Ectodermal cell (in vitro differentiated cells): ENCODE measurements around the gene AFF1.

Experiments
- H3K27ac ChIP-seq: 2 replicates; pipeline ENCODE4 v1.7.0; 2013; ENCODE audit warnings: mild to moderate bottlenecking, low read depth, low read length; ENCODE audit not compliant: insufficient read depth, poor library complexity, severe bottlenecking
- H3K27me3 ChIP-seq: 2 replicates; pipeline ENCODE4 v1.7.0; 2013; ENCODE audit warnings: mild to moderate bottlenecking, low read length; ENCODE audit not compliant: insufficient read depth, control insufficient read depth, poor library complexity, severe bottlenecking
- H3K36me3 ChIP-seq: one replicate; pipeline ENCODE4 v1.7.0; 2013; ENCODE audit warnings: low read length; ENCODE audit not compliant: control insufficient read depth, insufficient read depth
- H3K4me1 ChIP-seq: one replicate; pipeline ENCODE4 v1.7.0; 2013; ENCODE audit warnings: low read length; ENCODE audit not compliant: control insufficient read depth, insufficient read depth
- H3K4me3 ChIP-seq: 2 replicates; pipeline ENCODE4 v1.7.0; 2013; ENCODE audit warnings: low read depth, low read length, control low read depth; ENCODE audit not compliant: insufficient read depth
- H3K9me3 ChIP-seq: 2 replicates; pipeline ENCODE4 v1.7.0; 2013; ENCODE audit warnings: mild to moderate bottlenecking, low read length, moderate library complexity; ENCODE audit not compliant: control insufficient read depth
- WGBS, 2 experiments: methylation state at CpG; one replicate each; pipeline ENCODE4 v1.1.7; 2013; ENCODE audit warnings: missing lambda C conversion rate in 2 of 2; 5-methylcytosine and 5-hydroxymethylcytosine counted together

Gene AFF1

DNA sequence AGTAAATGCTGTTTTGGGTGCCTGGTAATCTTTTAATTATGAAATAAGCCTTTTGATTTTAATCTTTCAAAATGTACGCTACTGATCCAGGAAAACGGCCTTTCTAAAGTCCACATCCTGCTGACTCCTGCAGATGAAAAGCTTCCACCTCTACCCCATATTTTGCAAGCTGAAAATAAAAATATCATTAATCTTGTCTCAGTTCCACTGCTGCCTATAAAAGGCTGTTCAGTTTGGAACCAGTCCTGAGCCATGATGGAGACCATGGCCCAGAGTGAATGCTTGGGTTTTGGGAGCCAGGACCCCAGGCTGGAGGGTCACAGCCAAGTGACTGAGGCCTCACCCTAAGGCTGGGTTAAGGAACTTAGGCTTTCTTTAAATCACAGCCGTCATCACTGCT, 110.8 kb downstream of the AFF1 start:
- 94% methylated on average over 3 of the region's 3 CpGs for WGBS, 2 experiments
- H3K27ac ChIP-seq, result no peak overlapping the region
- H3K36me3 ChIP-seq, result peaks cover 10% of the 10 kb centered on the region

DNA sequence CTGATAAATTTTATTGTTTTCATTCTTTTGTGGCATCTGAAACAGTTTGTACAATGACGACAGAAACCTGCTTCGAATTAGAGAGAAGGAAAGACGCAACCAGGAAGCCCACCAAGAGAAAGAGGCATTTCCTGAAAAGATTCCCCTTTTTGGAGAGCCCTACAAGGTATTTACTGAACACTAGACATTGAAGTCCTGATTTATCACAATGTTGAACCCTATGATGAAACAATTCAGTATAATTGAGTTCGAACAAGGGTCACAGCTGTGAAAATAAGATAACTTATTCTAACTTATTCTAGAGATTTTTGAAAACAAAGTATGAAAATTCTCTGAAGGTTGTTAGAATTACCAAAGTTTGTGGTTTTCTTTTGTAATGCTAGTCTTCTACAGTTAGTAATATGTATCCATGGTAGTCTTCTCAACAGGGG, 111.3 kb downstream of the AFF1 start:
- H3K27ac ChIP-seq, result no peak overlapping the region
- H3K4me1 ChIP-seq, result peaks cover 67% of the 10 kb centered on the region
- H3K27me3 ChIP-seq, result no peaks in the 10 kb centered on the region
- H3K4me3 ChIP-seq, result no peak overlapping the region
- no peaks in the 10 kb centered on the region for H3K9me3 ChIP-seq
- WGBS, 2 experiments, result 92 to 97% methylated on average over 4 of the region's 4 CpGs
- peaks cover 10% of the 10 kb centered on the region for H3K36me3 ChIP-seq

More for the DNA sequence above, 110.8 kb downstream of the AFF1 start:
- no peaks in the 10 kb centered on the region for H3K27me3 ChIP-seq
- H3K4me3 ChIP-seq, result peak overlapping the region; percentile 11
- no peaks in the 10 kb centered on the region for H3K9me3 ChIP-seq
- H3K4me1 ChIP-seq, result peaks cover 70% of the 10 kb centered on the region

- Histone ChIP-seq H3K9me3 (no peaks in the 10 kb centered on the region), H3K27me3 (no peaks in the 10 kb centered on the region), H3K36me3 (peaks cover 10% of the 10 kb centered on the region), H3K4me3 (no peak overlapping the region), H3K27ac (no peak overlapping the region), H3K4me1 (peaks cover 55% of the 10 kb centered on the region)
- WGBS, 2 experiments, result 95% methylated on average over 10 to 11 of the region's 11 CpGs
Measured at GRCh38 chr4:87047281-87047798, 112.5 kb downstream of the AFF1 start.

DNA sequence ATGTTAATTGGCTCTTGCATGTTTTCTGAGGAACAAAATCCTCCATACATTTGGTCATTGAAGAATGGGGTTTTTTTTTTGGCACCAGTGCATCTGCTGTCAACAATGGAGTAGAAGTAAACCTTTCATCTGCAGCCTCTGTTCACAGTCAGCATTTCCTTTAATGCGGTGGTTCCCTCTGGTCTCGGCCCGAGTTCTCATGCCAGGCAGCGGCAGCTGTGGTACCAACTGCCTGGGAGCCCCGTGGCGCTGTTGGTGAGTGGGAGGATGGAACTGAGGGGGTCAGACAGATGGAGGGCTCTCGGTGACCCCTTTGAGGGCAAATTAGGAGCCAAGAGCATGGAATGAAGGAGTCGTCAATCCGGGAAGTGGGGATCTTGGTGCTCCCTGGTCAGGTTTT, 114.7 kb downstream of the AFF1 start:
- WGBS, 2 experiments, result 93% methylated on average over 9 of the region's 9 CpGs

DNA sequence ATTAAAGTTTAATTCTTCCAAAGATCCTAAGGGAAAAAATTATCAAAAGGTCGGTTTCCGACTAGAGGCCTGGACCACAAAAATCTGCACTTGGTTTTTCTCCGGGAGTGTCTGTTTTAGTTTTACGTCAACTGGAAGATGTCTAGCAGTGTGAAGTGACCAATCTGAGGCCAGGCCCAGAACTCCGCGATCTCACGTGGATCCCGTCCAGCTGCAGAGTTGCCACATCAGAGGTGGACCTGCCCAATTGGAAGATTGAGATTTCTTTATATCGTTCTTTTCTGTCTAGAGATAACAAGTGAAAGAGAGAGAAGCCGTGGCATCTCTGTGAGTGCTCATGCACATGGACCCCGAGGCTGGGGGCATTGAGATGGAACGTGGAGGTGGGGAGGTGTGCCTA, 115.8 kb downstream of the AFF1 start:
- Histone ChIP-seq H3K4me3 (no peak overlapping the region), H3K27me3 (no peaks in the 10 kb centered on the region), H3K27ac (no peak overlapping the region), H3K36me3 (peaks cover 14% of the 10 kb centered on the region), H3K4me1 (peaks cover 43% of the 10 kb centered on the region), H3K9me3 (no peaks in the 10 kb centered on the region)
- 97% methylated on average over 12 of the region's 12 CpGs for WGBS, 2 experiments

More for the DNA sequence above, 114.7 kb downstream of the AFF1 start:
- Histone ChIP-seq H3K36me3 (peaks cover 14% of the 10 kb centered on the region), H3K4me3 (no peak overlapping the region), H3K4me1 (peaks cover 48% of the 10 kb centered on the region), H3K9me3 (no peaks in the 10 kb centered on the region), H3K27ac (no peak overlapping the region), H3K27me3 (no peaks in the 10 kb centered on the region)

- Histone ChIP-seq H3K36me3 (peaks cover 14% of the 10 kb centered on the region), H3K27me3 (no peaks in the 10 kb centered on the region), H3K4me1 (peaks cover 37% of the 10 kb centered on the region), H3K9me3 (no peaks in the 10 kb centered on the region), H3K4me3 (no peak overlapping the region), H3K27ac (no peak overlapping the region)
- 93% methylated on average over 9 of the region's 10 CpGs for WGBS, 2 experiments
Measured at GRCh38 chr4:87051121-87051713, 116.4 kb downstream of the AFF1 start.

- WGBS, 2 experiments, result 94 to 96% methylated on average over 4 of the region's 4 CpGs
- no peak overlapping the region for H3K4me3 ChIP-seq
- no peak overlapping the region for H3K27ac ChIP-seq
- peaks cover 43% of the 10 kb centered on the region for H3K4me1 ChIP-seq
- H3K9me3 ChIP-seq, result no peaks in the 10 kb centered on the region
- no peaks in the 10 kb centered on the region for H3K27me3 ChIP-seq
- peaks cover 4% of the 10 kb centered on the region for H3K36me3 ChIP-seq
Measured at GRCh38 chr4:87052615-87053014, 117.8 kb downstream of the AFF1 start.

DNA sequence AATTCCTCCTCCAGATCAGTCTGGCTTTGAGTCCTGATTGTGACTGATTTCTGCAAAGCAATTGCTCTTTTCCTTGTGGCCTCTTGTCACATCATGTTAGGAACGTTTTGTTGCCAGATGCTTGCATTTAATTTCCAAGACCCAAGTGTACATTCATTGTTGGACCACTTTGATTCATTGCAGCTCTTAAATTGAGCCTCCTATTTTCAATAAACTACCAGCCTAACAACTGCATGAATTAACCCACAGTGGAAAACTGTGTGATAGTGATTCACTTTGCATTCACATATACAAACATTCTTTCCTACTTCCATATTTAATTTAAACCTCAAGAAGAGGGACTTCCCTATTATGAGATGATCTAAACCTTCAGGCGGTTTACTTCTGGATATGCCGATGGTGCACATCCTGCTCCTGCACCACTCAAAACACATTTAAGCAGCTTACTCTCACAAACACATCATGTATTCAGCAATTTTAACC, 118.4 kb downstream of the AFF1 start:
- Histone ChIP-seq H3K9me3 (no peaks in the 10 kb centered on the region), H3K36me3 (peaks cover 4% of the 10 kb centered on the region), H3K27me3 (no peaks in the 10 kb centered on the region), H3K4me3 (no peak overlapping the region), H3K27ac (no peak overlapping the region), H3K4me1 (peaks cover 48% of the 10 kb centered on the region)
- WGBS, 2 experiments, result 91 to 97% methylated on average over 3 of the region's 3 CpGs

DNA sequence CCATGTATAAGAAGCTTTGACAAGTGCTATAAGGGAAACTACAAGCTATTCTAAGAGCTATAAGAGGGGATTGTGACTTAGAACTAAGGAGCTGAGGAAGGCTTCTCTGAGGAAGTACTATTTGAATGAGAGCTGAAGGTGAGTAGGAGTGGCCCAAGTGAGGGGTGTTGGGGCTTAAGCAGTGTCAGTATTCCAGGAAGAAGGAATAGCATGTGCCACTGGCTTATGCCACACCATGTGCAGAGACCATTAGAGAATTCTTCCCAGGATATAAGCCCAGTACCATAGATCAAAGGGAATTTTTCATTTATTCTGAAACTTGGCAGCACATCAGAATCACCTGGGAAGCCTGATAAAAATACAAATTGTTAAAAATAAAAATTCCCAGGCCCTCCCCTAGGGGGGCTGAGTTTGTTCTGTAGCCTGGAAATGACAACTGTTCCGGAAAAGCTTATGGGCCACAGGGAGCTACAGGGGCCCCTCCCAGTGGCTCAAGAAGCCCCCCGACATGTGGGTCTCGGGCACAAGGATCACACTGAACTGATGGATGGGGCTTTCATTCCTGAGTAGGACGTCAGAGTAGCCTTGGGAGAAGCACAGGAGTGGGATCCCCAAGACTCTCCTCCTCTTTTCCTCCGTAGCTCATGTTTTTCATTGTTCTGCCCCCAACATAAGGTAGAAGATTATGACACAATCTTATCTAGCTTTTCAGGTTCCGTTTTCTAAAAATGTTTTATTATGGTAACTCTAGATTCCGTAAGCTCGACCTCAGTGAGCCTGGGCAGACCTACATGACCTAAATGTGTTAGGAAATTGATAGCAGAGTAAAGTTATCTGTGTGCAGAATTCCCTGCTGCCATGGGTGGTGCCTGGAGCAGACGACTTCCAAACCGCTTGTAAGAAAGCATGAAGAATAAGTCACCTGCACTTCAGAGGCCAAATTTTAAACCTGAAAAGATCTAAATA, 119.3 kb downstream of the AFF1 start:
- H3K9me3 ChIP-seq, result no peaks in the 10 kb centered on the region
- peaks cover 50% of the 10 kb centered on the region for H3K4me1 ChIP-seq
- no peak overlapping the region for H3K27ac ChIP-seq
- 85 to 86% methylated on average over 10 of the region's 10 CpGs for WGBS, 2 experiments
- H3K36me3 ChIP-seq, result peaks cover 4% of the 10 kb centered on the region
- no peaks in the 10 kb centered on the region for H3K27me3 ChIP-seq
- no peak overlapping the region for H3K4me3 ChIP-seq

DNA sequence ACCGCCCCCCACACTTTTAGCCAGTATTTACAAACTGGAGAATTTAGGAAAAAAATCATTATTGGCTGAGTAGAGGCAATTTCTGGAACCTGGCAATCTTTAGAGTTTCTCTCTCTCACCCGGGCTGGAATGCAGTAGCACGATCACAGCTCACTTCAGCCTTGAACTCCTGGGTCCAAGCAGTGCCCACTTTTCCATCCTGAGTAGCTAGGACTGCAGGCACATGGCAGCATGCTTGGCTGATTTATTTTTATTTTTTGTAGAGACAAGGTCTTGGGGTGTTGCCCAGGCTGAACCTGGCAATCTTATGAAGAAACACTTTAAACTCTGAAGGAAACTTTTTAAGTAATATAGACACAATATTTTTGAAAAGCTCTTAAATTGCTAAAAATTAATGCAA, 120.1 kb downstream of the AFF1 start:
- Histone ChIP-seq H3K27ac (no peak overlapping the region), H3K4me3 (no peak overlapping the region), H3K4me1 (peaks cover 44% of the 10 kb centered on the region), H3K9me3 (no peaks in the 10 kb centered on the region), H3K27me3 (no peaks in the 10 kb centered on the region), H3K36me3 (peaks cover 4% of the 10 kb centered on the region)
- WGBS, 2 experiments, result 91 to 95% methylated on average over 2 to 3 of the region's 3 CpGs
